NT2/D1 (cell line): ENCODE results near the gene RBM25.

Experiments
- DNase-seq: peaks from one replicate; pipeline ENCODE4 v3.0.0-alpha.2; 2011; ENCODE audit warnings: low read depth, low spot score
- H3K27me3 ChIP-seq: 2 replicates; pipeline ENCODE4 v1.6.0; 2011; ENCODE audit warnings: mild to moderate bottlenecking; ENCODE audit not compliant: insufficient read length, insufficient read depth
- H3K36me3 ChIP-seq: 2 replicates; pipeline ENCODE4 v1.6.1; 2011; ENCODE audit warnings: mild to moderate bottlenecking, low read length, mixed read lengths; ENCODE audit not compliant: insufficient read depth, insufficient read length
- H3K4me1 ChIP-seq: 2 replicates; pipeline ENCODE4 v1.5.1; 2011; ENCODE audit not compliant: insufficient read depth, insufficient read length
- H3K4me3 ChIP-seq: 2 replicates; pipeline ENCODE4 v1.5.1; 2011; ENCODE audit warnings: low read depth; ENCODE audit not compliant: insufficient read length
- H3K9ac ChIP-seq: 2 replicates; pipeline ENCODE4 v1.6.0; 2011; ENCODE audit warnings: low read depth; ENCODE audit not compliant: insufficient read length
- H3K9me3 ChIP-seq: 2 replicates; pipeline ENCODE4 v1.5.1; 2011; ENCODE audit warnings: mild to moderate bottlenecking, low read length; ENCODE audit not compliant: insufficient read depth
- SUZ12 ChIP-seq: IDR thresholded peaks from 2 replicates; pipeline ENCODE4 v1.6.1; 2011; ENCODE audit not compliant: insufficient read length, insufficient read depth; ENCODE audit errors: extremely low read depth
- YY1 ChIP-seq: IDR thresholded peaks from 2 replicates; pipeline ENCODE4 v1.6.1; 2011; ENCODE audit not compliant: insufficient read length, insufficient read depth
- ZNF274 ChIP-seq: IDR thresholded peaks from 2 replicates; pipeline ENCODE4 v1.6.1; 2011; ENCODE audit warnings: mild to moderate bottlenecking, low read depth, low read length

The RBM25 gene

GRCh38 chr14:73136085-73136386 lies 77.7 kb downstream of the RBM25 start:
- TF ChIP-seq ZNF274 (no peak), SUZ12 (no peak), YY1 (no peak)
- Histone ChIP-seq H3K36me3 (no peaks in the 10 kb centered on the region), H3K4me3 (peak overlapping the region; percentile 28), H3K9me3 (peaks cover 18% of the 10 kb centered on the region; the same call in 1 of the 2 replicates), H3K4me1 (no peaks in the 10 kb centered on the region), H3K9ac (no peak overlapping the region), H3K27me3 (no peaks in the 10 kb centered on the region)
- DNase-seq: no peak

GRCh38 chr14:73136387-73137225 lies 78.3 kb downstream of the RBM25 start, which contains the start of gene PSEN1:
Gene PSEN1, plus strand, starts transcription at chr14:73136507. Its CDS starts 11,513 bp downstream, at chr14:73148020.
- Histone ChIP-seq H3K27me3 (no peaks in the 10 kb centered on the region), H3K4me1 (no peaks in the 10 kb centered on the region), H3K9me3 (peaks cover 18% of the 10 kb centered on the region; the same call in 1 of the 2 replicates), H3K36me3 (no peaks in the 10 kb centered on the region), H3K9ac (peak within 1 kb of the TSS; percentile 67), H3K4me3 (peak within 1 kb of the TSS; percentile 47)
- no peak for TF ChIP-seq ZNF274
- TF ChIP-seq SUZ12: no peak
- no peak for TF ChIP-seq YY1
- peak; percentile 82 for DNase-seq

GRCh38 chr14:73140811-73141323 lies 82.5 kb downstream of the RBM25 start:
- DNase-seq: no peak
- TF ChIP-seq ZNF274 (no peak), YY1 (no peak), SUZ12 (no peak)
- H3K36me3 ChIP-seq: peaks cover 3% of the 10 kb centered on the region
- no peaks in the 10 kb centered on the region for H3K27me3 ChIP-seq
- no peaks in the 10 kb centered on the region for H3K9me3 ChIP-seq
- no peak overlapping the region for H3K9ac ChIP-seq
- H3K4me1 ChIP-seq: no peaks in the 10 kb centered on the region
- H3K4me3 ChIP-seq: no peak overlapping the region

GRCh38 chr14:73142216-73142615 lies 83.9 kb downstream of the RBM25 start:
- Histone ChIP-seq H3K27me3 (no peaks in the 10 kb centered on the region), H3K36me3 (peaks cover 3% of the 10 kb centered on the region), H3K9me3 (no peaks in the 10 kb centered on the region)

GRCh38 chr14:73143003-73143402 lies 84.7 kb downstream of the RBM25 start:
- Histone ChIP-seq H3K9ac (peak overlapping the region; percentile 21), H3K36me3 (peaks cover 6% of the 10 kb centered on the region), H3K4me3 (no peak overlapping the region), H3K27me3 (no peaks in the 10 kb centered on the region), H3K4me1 (no peaks in the 10 kb centered on the region), H3K9me3 (no peaks in the 10 kb centered on the region)
- DNase-seq: no peak
- TF ChIP-seq ZNF274 (no peak), YY1 (no peak), SUZ12 (no peak)

More at GRCh38 chr14:73142216-73142615, 83.9 kb downstream of the RBM25 start:
- Histone ChIP-seq H3K4me3 (no peak overlapping the region), H3K9ac (no peak overlapping the region), H3K4me1 (no peaks in the 10 kb centered on the region)
- no peak for TF ChIP-seq YY1
- TF ChIP-seq ZNF274: no peak
- no peak for TF ChIP-seq SUZ12
- DNase-seq: no peak

GRCh38 chr14:73143617-73144016 lies 85.3 kb downstream of the RBM25 start:
- Histone ChIP-seq H3K4me3 (no peak overlapping the region), H3K4me1 (no peaks in the 10 kb centered on the region), H3K27me3 (no peaks in the 10 kb centered on the region), H3K9me3 (no peaks in the 10 kb centered on the region), H3K36me3 (peaks cover 11% of the 10 kb centered on the region), H3K9ac (no peak overlapping the region)
- TF ChIP-seq ZNF274: no peak
- TF ChIP-seq SUZ12: no peak
- TF ChIP-seq YY1: no peak
- DNase-seq: no peak

GRCh38 chr14:73145371-73145770 lies 87.0 kb downstream of the RBM25 start:
- Histone ChIP-seq H3K9me3 (no peaks in the 10 kb centered on the region), H3K4me1 (no peaks in the 10 kb centered on the region), H3K4me3 (no peak overlapping the region), H3K36me3 (peaks cover 25% of the 10 kb centered on the region), H3K27me3 (no peaks in the 10 kb centered on the region), H3K9ac (no peak overlapping the region)
- no peak for DNase-seq
- no peak for TF ChIP-seq YY1
- no peak for TF ChIP-seq SUZ12
- no peak for TF ChIP-seq ZNF274
